VCaP (cell line): ENCODE data around the gene RBM4.

Source experiments
- H3K27ac ChIP-seq: fragments of 450-650 bp; 2 replicates; pipeline ENCODE4 v1.5.1; 2017
- TF ChIP-seq, protein P1 (sequence below): fragments of 450-650 bp; conservative IDR thresholded peaks from 2 replicates; pipeline ENCODE4 v1.5.1; 2017; ENCODE audit warnings: mild to moderate bottlenecking, moderate library complexity

RBM4 gene

DNA sequence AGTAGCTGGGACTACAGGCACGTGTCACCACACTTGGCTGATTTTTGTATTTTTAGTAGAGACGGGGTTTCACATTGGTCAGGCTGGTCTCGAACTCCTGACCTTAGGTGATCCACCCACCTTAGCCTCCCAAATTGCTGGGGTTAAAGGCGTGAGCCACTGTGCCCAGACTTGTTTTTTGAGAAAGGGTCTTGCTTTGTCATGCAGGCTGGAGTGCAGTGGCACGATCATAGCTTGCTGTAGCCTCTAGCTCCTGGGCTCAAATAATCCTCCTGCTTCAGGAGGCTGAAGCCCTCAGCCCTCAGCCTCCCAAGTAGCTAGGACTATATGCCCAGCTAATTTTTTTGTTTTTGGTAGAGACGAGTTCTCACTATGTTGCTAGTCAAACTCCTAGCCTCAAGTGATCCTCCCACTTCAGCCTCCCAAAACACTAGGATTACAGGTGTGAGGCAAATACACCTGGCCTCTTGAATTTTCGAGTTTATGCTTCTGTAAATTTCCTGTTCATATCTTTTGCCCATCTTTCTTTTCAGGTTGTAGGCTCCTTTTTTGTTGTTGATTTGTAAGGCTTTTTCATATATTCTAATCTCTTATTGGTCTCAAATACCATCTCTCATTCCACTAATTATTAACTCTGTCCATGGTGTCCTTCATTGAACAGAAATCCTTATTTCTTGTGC, 42.6 kb downstream of the RBM4 start:
- no peak overlapping the region for H3K27ac ChIP-seq
- TF ChIP-seq, protein P1, sequence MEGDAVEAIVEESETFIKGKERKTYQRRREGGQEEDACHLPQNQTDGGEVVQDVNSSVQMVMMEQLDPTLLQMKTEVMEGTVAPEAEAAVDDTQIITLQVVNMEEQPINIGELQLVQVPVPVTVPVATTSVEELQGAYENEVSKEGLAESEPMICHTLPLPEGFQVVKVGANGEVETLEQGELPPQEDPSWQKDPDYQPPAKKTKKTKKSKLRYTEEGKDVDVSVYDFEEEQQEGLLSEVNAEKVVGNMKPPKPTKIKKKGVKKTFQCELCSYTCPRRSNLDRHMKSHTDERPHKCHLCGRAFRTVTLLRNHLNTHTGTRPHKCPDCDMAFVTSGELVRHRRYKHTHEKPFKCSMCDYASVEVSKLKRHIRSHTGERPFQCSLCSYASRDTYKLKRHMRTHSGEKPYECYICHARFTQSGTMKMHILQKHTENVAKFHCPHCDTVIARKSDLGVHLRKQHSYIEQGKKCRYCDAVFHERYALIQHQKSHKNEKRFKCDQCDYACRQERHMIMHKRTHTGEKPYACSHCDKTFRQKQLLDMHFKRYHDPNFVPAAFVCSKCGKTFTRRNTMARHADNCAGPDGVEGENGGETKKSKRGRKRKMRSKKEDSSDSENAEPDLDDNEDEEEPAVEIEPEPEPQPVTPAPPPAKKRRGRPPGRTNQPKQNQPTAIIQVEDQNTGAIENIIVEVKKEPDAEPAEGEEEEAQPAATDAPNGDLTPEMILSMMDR = no peak

GRCh38 chr11:66683877-66684276, 45.4 kb downstream of the RBM4 start:
- TF ChIP-seq, protein P1 = no peak
- H3K27ac ChIP-seq = no peak overlapping the region

DNA sequence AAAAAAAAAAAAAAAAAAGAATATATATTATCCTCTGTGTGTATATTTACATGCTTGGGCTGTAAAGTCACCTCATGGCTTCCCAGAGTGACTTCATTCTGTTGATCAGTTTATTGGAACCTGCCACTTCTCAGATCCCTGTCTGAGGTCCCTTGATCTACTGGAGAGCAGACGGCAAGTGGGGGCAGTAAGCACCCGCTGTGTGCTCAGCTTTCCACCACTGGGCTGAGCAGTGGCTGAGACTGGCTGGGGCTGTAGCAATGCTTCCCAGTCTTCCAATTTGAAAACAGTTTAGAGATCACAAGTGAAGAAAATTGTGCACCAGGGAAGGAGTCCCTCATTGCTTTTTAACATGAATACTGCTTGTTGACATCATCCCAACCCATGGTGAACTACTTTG, 46.1 kb downstream of the RBM4 start:
- H3K27ac ChIP-seq = no peak overlapping the region
- TF ChIP-seq, protein P1 = no peak

DNA sequence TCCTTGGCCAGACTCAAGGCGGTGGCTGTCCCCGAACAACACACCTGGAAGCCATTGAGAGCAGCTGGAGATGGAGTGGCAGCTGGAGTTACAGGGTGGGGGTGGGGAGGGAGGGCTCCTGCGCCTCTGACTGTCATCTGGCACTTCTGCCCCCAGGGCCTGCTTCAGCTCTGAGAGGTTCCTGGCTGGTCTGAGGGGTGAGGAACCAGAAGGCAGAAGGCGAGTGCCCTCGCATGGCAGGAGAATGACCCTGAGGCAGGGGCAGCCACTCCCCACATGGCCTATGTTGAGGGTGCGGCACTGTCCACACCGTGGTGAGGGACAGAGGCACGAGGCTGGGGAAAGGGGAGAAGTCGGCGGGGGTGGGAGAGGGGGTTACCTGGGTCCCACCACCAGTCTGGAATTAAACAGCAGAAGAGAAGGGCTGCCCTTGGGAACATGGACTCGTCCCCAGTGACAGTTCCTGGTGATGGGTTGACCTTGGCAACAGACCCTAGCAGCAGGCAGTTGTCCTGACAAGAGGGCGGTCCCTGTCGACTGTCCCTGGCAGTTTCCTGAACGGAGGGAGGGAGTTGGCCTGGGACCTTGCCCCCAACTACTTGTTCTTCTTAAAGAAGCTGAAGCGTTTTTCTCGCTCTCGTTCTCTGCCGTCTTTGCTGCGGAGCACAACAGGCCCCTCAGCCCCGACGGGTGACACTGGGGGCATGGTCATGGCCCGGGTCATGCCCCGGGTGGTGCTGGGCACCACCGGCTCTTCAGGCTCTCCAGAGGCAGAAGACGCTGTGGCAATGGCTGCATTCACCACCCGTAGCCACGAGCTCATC, 47.0 kb downstream of the RBM4 start:
- TF ChIP-seq, protein P1 = no peak
- no peak overlapping the region for H3K27ac ChIP-seq

DNA sequence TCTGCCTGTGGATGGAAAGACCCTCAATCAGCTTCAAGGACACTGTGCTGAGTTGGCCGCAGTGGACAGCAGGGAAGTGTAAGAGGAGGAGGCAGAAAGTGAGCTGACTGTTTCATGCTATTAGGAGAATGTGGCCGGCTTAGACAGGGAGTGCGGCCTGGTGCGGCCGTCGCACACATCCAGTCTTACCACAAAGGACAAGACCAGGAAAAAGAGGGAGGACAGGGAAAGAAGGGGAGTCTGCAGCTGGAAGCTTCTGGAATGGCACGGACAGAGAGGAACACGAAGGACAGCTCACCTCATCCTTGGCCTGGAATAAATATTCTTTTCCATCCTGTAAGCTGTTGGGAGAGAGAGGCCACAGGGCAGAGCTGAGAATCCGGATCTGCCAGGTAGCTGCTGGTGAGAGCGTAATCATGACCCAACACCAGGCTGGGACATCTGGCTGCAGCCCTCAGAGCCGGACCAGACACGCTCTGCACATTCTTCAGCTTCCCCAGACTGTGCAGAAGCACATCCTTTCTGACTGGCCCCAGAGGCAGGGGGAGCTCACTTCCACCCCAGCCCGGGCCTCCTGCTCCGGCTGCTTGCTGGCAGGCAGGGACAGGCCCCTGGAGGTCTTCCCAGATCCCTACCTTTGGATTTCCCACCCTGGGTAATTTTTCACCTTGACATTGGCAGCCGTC, 47.7 kb downstream of the RBM4 start:
- TF ChIP-seq, protein P1 = no peak
- H3K27ac ChIP-seq = 0 out of 2 replicates have a peak overlapping the region, but pooled peaks have one; percentile 3

DNA sequence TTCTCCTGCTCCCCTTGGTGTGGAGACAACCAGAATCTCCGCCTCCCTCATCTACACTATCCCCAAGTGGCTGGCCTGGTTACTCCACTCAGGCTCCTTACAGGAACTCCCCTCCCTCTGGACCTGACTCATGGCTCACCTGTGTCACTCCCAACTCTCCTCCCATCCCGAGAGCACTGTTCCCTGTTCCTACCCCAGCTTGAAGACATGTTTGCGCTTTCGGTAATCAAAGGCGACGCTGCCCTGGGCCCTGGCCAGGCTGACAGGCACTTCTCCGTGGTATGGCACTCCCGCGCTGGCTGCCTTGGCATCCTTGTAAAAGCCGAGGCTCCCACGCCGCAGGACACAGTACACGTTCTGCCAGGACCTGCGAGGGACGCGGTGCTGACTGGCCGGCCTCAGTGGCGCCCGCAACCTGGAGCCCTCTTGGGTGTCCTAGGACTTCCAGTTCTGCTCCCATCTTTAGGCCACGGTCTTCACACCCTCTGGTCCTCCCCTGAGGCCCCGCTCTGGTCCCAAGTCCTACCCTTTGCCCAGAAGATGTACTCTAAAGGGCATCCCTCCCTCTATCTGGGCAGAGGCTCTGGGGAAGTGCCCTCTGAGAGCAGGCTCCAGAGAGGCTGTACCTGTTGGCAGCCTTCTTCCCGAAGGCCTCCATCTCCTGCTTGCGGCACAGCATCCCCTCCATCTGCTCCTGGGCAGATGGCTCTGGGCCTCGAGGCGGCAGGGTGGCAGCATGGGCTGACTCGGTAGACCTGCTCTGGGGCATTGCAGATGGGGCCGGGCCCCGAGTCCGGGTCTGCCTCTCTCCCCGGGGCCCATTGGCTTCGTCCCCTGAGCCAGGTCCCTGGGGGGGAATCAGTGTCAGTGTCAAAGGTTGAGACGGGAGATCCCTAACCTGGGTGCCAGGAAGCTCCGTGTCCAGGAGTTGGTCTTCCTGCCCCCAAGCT, 48.6 kb downstream of the RBM4 start:
- no peak overlapping the region for H3K27ac ChIP-seq
- TF ChIP-seq, protein P1 = no peak
